ENCODE results near the gene NUDT11. TPM values are rescaled to one million over a fixed set of nuclear protein-coding genes. Genes with fewer than 3 reads are reported as not detected.
"Not testable (repeated sequence)": the region's sequence is repeated elsewhere in the genome, so short reads cannot be mapped to it uniquely, and the experiment has no call there.

The NUDT11 gene
- total RNA-seq (2014; rRNA removed; shearing (Covaris generic)) (12.0 and 12.4 TPM in 2 replicates), polyA plus RNA-seq (2016; fragmentation: Nextera tagmentation; extraction: Ambion mirVana) (8.1 and 8.2 TPM in 2 replicates)

DNA sequence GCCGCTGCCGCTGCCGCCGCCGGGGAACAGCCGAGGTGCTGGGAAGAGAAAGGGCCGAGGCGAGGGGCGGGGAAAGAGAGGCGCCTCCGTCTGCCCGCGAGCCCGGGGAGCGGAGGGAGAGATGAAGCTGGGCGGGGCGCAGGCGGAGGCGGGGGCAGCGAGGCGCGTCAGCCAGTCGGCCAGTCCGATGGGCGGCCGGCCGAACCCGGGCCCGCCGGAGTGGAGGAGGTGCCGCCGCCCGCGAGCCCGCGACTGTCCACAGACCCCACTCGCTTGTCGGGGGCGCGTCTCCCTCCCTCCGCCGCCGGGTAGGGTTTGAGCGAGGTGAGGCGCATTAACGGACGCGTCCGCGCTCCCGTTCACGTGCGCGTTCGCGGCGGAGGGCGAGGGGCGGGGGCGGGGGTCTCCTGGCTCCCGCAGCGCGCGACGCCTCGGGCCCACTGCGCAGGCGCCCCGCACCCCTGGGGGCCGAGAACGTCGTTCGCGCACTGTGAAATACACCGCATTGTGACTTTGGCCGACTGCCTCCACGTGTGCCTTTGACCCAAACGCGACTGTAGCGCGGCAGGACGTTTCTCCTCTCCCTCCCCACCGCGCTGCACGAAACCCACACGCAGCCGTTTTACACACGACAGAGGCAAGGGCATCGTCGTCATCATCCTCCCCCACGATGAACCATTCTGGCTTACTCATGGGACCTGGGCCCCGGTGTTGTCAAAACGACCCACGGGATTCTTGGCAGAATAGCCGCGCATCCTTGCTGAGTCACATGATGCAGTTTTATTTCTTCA is at the start of gene NUDT11:
TSS of gene NUDT11 (minus strand) at position 92 of the 791 bp plus-strand sequence. CDS start 148 bp downstream, outside the sequence.
- TF ChIP-seq EZH2 (IDR thresholded peaks at IDR 0.05; ENCODE audit: insufficient read depth, poor library complexity, severe bottlenecking) (no peak), EZH2phosphoT487 (IDR thresholded peaks at IDR 0.05; ENCODE audit: insufficient read depth, low read depth) (no peak)
- H3K9me3 ChIP-seq (ENCODE audit: low read depth), result no peaks in the 10 kb centered on the region
- H3K9me2 ChIP-seq (ENCODE audit: insufficient read depth), result no peaks in the 10 kb centered on the region
- H3K4me3 ChIP-seq, result peak within 1 kb of the TSS; percentile 75
- no peaks in the 10 kb centered on the region for H3K36me3 ChIP-seq (ENCODE audit: low read depth)
- WGBS, 2 experiments (ENCODE audit: low coverage in 1 of 2, low lambda C conversion rate in 2 of 2, missing lambda C conversion rate in 2 of 2), result 0 to 3% methylated on average over 7 to 51 of the region's 96 CpGs
- in situ Hi-C loops (cut with MboI), result loop anchor here (25.0 kb wide), 1 partner anchor 366 kb away; no protein-coding TSS in a partner anchor
- H3K4me2 ChIP-seq (ENCODE audit: unreplicated experiment), result peak within 1 kb of the TSS; percentile 57
- H4K20me1 ChIP-seq (ENCODE audit: insufficient read depth), result no peaks in the 10 kb centered on the region
- 0 out of 2 replicates have a peak, but pooled peaks cover 6% of the 10 kb centered on the region for H3K4me1 ChIP-seq (ENCODE audit: insufficient read depth)
- H3K27ac ChIP-seq, result peak within 1 kb of the TSS; percentile 41
- DNase-seq, result peak; percentile 88
- H3K79me2 ChIP-seq (ENCODE audit: insufficient read depth), result peaks cover 19% of the 10 kb centered on the region
- peak within 1 kb of the TSS; percentile 80 for H2AFZ ChIP-seq
- H3F3A ChIP-seq (ENCODE audit: insufficient read depth), result peaks cover 10% of the 10 kb centered on the region; the same call in 1 of the 2 replicates
- peak within 1 kb of the TSS; percentile 83 for H3K9ac ChIP-seq
- H3K27me3 ChIP-seq (replicated peaks; ENCODE audit: insufficient read depth), result no peaks in the 10 kb centered on the region

DNA sequence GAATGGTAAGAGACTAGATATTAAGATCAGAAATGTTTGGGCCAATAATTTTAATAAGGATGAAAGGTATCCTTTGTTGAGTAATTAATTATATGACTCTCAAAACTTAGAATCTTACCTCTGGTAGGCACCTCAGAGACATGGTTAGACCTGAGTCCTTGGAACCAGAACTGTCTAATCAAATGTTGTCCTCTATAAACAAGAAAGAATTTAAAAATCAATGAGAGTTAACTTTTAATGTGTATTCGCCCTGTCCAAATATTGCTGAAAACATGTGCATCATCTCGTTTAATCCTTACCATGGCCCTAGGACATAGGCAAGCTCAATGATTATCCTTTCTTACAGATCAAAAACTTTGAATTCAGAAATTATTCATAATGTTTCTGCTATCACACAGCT is 24.0 kb upstream of the NUDT11 start:
- no peak overlapping the region for H3K4me3 ChIP-seq
- WGBS, 2 experiments (ENCODE audit: low coverage in 1 of 2, low lambda C conversion rate in 2 of 2, missing lambda C conversion rate in 2 of 2), result 24 to 39% methylated on average over 2 of the region's 2 CpGs
- TF ChIP-seq EZH2phosphoT487 (IDR thresholded peaks at IDR 0.05; ENCODE audit: insufficient read depth, low read depth) (no peak), EZH2 (IDR thresholded peaks at IDR 0.05; ENCODE audit: insufficient read depth, poor library complexity, severe bottlenecking) (no peak)
- no peaks in the 10 kb centered on the region for H3F3A ChIP-seq (ENCODE audit: insufficient read depth)
- H3K36me3 ChIP-seq (ENCODE audit: low read depth), result no peaks in the 10 kb centered on the region
- in situ Hi-C loops (cut with MboI), result no loop called here
- no peak overlapping the region for H3K9ac ChIP-seq
- no peaks in the 10 kb centered on the region for H3K27me3 ChIP-seq (replicated peaks; ENCODE audit: insufficient read depth)
- no peaks in the 10 kb centered on the region for H3K79me2 ChIP-seq (ENCODE audit: insufficient read depth)
- no peak overlapping the region for H2AFZ ChIP-seq
- H3K4me1 ChIP-seq (ENCODE audit: insufficient read depth), result no peaks in the 10 kb centered on the region
- no peaks in the 10 kb centered on the region for H4K20me1 ChIP-seq (ENCODE audit: insufficient read depth)
- DNase-seq, result no peak
- no peak overlapping the region for H3K4me2 ChIP-seq (ENCODE audit: unreplicated experiment)
- H3K9me3 ChIP-seq (ENCODE audit: low read depth), result no peaks in the 10 kb centered on the region
- H3K27ac ChIP-seq, result no peak overlapping the region
- no peaks in the 10 kb centered on the region for H3K9me2 ChIP-seq (ENCODE audit: insufficient read depth)

DNA sequence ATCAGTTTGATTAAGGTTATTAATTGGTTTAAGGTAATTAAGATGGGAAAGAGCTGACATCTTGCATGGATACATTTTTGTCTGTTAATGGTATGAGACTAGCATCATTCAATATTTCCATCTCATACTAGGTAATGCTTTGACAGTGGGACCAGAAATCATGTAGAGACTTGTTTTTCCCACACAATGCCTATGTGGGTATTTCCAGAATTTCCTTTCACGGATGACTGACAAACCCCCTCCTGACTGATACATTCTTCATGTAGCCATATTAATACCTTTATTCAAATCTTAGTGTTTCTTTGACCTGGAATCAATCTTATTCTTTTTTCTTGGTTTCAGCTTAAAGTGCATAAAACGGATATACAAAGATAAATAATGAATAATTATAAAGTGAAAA is 22.7 kb upstream of the NUDT11 start:
- WGBS, 2 experiments (ENCODE audit: low coverage in 1 of 2, low lambda C conversion rate in 2 of 2, missing lambda C conversion rate in 2 of 2), result 0 to 18% methylated on average over 1 to 2 of the region's 2 CpGs
- H3K79me2 ChIP-seq (ENCODE audit: insufficient read depth); H3K27me3 ChIP-seq (replicated peaks; ENCODE audit: insufficient read depth); H3F3A ChIP-seq (ENCODE audit: insufficient read depth); H4K20me1 ChIP-seq (ENCODE audit: insufficient read depth); H3K36me3 ChIP-seq (ENCODE audit: low read depth); H3K27ac ChIP-seq; in situ Hi-C loops (cut with MboI); H3K9me2 ChIP-seq (ENCODE audit: insufficient read depth); H3K9ac ChIP-seq; H3K9me3 ChIP-seq (ENCODE audit: low read depth); H2AFZ ChIP-seq; H3K4me2 ChIP-seq (ENCODE audit: unreplicated experiment); DNase-seq; H3K4me3 ChIP-seq; H3K4me1 ChIP-seq (ENCODE audit: insufficient read depth): not testable (repeated sequence)

DNA sequence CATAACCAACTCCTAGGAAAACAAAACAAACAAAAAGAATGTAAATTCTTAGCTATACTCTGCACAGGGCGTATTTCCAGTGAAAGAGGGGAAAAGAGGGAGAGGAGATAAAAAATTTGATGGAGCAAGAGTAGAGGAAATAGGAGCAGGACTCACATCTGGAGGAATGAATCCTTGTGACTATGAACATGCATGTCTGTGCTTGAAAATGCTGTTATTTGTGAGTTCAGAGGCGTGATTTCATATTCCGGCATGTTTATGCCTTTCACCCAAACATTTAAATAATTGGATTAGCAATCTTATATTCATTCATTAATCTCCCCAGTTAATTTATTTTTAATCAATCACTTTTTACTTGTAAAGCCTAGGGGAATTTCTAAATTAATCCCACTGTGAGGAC is 11.2 kb upstream of the NUDT11 start:
- WGBS, 2 experiments (ENCODE audit: low coverage in 1 of 2, low lambda C conversion rate in 2 of 2, missing lambda C conversion rate in 2 of 2), result 40 to 51% methylated on average over 1 to 3 of the region's 3 CpGs
- H3K27ac ChIP-seq, result no peak overlapping the region

DNA sequence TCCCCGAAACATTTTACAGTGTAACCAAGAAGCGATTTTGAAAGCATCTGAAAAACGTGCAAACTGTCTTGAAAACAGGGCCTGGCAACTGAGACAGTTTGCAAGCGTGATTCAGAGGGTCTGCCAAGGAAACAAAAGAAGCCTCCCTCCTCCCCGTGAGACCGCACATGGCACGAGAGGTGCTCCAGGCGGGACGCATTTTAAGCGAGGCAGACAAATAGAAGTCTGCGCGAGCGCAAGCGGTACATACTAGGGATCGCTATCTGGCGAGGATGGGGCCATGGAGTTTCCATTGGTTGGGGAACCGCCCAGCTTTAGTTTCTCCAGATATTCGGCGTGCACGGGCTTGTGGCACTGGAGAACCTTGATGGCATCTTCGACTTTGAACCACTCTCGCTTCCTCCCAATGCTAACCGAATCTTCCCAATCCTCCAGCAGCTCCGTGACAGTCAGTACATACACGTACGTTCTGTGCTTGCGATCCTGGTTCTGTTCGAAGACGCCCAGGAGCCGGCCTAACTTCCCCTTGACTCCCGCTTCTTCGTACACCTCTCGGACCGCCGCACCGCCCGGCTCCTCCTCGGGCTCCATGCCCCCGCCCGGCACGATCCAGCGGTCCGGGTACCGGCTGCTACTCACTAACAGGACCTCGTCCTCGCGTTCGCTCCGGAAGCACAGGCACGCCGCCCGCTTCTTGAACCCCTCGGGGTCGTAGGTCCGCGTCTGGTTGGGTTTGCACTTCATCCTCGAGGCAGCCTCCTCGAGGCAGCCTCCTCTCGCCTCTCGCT is 497 bp downstream of the NUDT11 start:
- peak overlapping the region; percentile 83 for H3K9ac ChIP-seq
- peak; percentile 57 for DNase-seq

More for the DNA sequence above, 11.2 kb upstream of the NUDT11 start:
- H3F3A ChIP-seq (ENCODE audit: insufficient read depth), result no peaks in the 10 kb centered on the region
- H3K79me2 ChIP-seq (ENCODE audit: insufficient read depth), result no peaks in the 10 kb centered on the region
- H3K4me3 ChIP-seq, result no peak overlapping the region
- H3K9ac ChIP-seq, result no peak overlapping the region
- no peaks in the 10 kb centered on the region for H3K27me3 ChIP-seq (replicated peaks; ENCODE audit: insufficient read depth)
- H4K20me1 ChIP-seq (ENCODE audit: insufficient read depth), result no peaks in the 10 kb centered on the region
- H3K9me2 ChIP-seq (ENCODE audit: insufficient read depth), result no peaks in the 10 kb centered on the region
- no peak overlapping the region for H3K4me2 ChIP-seq (ENCODE audit: unreplicated experiment)
- in situ Hi-C loops (cut with MboI), result no loop called here
- no peaks in the 10 kb centered on the region for H3K4me1 ChIP-seq (ENCODE audit: insufficient read depth)
- TF ChIP-seq EZH2phosphoT487 (IDR thresholded peaks at IDR 0.05; ENCODE audit: insufficient read depth, low read depth), result no peak
- no peak for TF ChIP-seq EZH2 (IDR thresholded peaks at IDR 0.05; ENCODE audit: insufficient read depth, poor library complexity, severe bottlenecking)
- no peak overlapping the region for H2AFZ ChIP-seq
- no peaks in the 10 kb centered on the region for H3K9me3 ChIP-seq (ENCODE audit: low read depth)
- no peaks in the 10 kb centered on the region for H3K36me3 ChIP-seq (ENCODE audit: low read depth)
- no peak for DNase-seq

More for the DNA sequence above, 497 bp downstream of the NUDT11 start:
- H3K27ac ChIP-seq, result peak overlapping the region; percentile 41
- H3K9me3 ChIP-seq (ENCODE audit: low read depth); H3K36me3 ChIP-seq (ENCODE audit: low read depth); H3K4me1 ChIP-seq (ENCODE audit: insufficient read depth); H4K20me1 ChIP-seq (ENCODE audit: insufficient read depth); H3K27me3 ChIP-seq (replicated peaks; ENCODE audit: insufficient read depth); H3K9me2 ChIP-seq (ENCODE audit: insufficient read depth): not testable (repeated sequence)
- H3K4me2 ChIP-seq (ENCODE audit: unreplicated experiment), result peak overlapping the region; percentile 50
- WGBS, 2 experiments (ENCODE audit: low coverage in 1 of 2, low lambda C conversion rate in 2 of 2, missing lambda C conversion rate in 2 of 2), result 0 to 2% methylated on average over 20 to 21 of the region's 60 CpGs
- peaks cover 19% of the 10 kb centered on the region for H3K79me2 ChIP-seq (ENCODE audit: insufficient read depth)
- peak overlapping the region; percentile 80 for H2AFZ ChIP-seq
- peaks cover 10% of the 10 kb centered on the region; the same call in 1 of the 2 replicates for H3F3A ChIP-seq (ENCODE audit: insufficient read depth)
- peak overlapping the region; percentile 75 for H3K4me3 ChIP-seq
- in situ Hi-C loops (cut with MboI), result loop anchor here (25.0 kb wide), 1 partner anchor 366 kb away; no protein-coding TSS in a partner anchor

Measured in GM23248 (cell line).